Adrenal gland (tissue), 12 donors: ENCODE measurements around the gene CHD1L. TPM values are rescaled to one million over a fixed set of nuclear protein-coding genes. Genes with fewer than 3 reads are reported as not detected.

Experiments
- DNase-seq, 7 donors: peaks; one replicate each; pipeline ENCODE4 v3.0.0-alpha.2; 2019 to 2020
- H3K27ac ChIP-seq, 5 donors: fragments of 200-600 bp; sonication (generic) in 4 of 5; 1 replicate in 3 of 5; 2 replicates in 2 of 5; pipeline versions ENCODE4 v1.5.1 to v1.8.0; 2016 to 2020; ENCODE audit warnings: mild to moderate bottlenecking in 1 of 5
- H3K27me3 ChIP-seq: fragments of 200-600 bp; 2 replicates; pipeline ENCODE4 v1.8.0; 2021
- H3K36me3 ChIP-seq, 2 donors: fragments of 200-600 bp; replicated peaks in 1 of 2; 1 replicate in 1 of 2; 2 replicates in 1 of 2; pipeline versions ENCODE4 v1.5.1 to v1.8.0; 2018 to 2022
- H3K4me1 ChIP-seq, 2 donors: fragments of 200-600 bp; replicated peaks in 1 of 2; 1 replicate in 1 of 2; 2 replicates in 1 of 2; pipeline versions ENCODE4 v1.5.1 to v1.8.0; 2018 to 2021
- H3K4me3 ChIP-seq, 4 donors: fragments of 200-600 bp; sonication (generic) in 3 of 4; one replicate each; pipeline ENCODE4 v1.5.1; 2016 to 2018
- H3K9me3 ChIP-seq, 3 donors: fragments of 200-600 bp; sonication (generic) in 1 of 3; replicated peaks in 1 of 3; 1 replicate in 2 of 3; 2 replicates in 1 of 3; pipeline versions ENCODE4 v1.5.1 to v1.8.0; 2016 to 2021
- CTCF ChIP-seq, 6 experiments: fragments of 450-650 bp in 4 of 6; fragments of 200-600 bp in 2 of 6; sonication (generic) in 1 of 6; IDR thresholded peaks; 1 replicate in 5 of 6; 2 replicates in 1 of 6; pipeline versions ENCODE4 v1.5.1 to v1.8.0; 2016 to 2021; ENCODE audit warnings: antibody characterized with exemption in 6 of 6, mild to moderate bottlenecking in 2 of 6, moderate library complexity in 1 of 6
- POLR2A ChIP-seq, 2 donors: fragments of 450-650 bp; IDR thresholded peaks; one replicate each; pipeline ENCODE4 v1.6.1; 2017; ENCODE audit warnings: antibody characterized with exemption in 2 of 2, mild to moderate bottlenecking in 2 of 2, moderate library complexity in 1 of 2
- WGBS, 4 donors: extraction: QIAGEN DNeasy Blood & Tissue Kit in 2 of 4; methylation state at CpG; one replicate each; pipeline versions ENCODE4 v1.1.5 to v1.1.7; 2013 to 2017; 5-methylcytosine and 5-hydroxymethylcytosine counted together
- intact Hi-C, 2 donors: fragments of 100-400 bp; cut with DNase I; formaldehyde crosslinking; loops; one replicate each; pipeline versions ENCODE4 v1.14.1 to v1.15.0; 2022 to 2023
- polyA plus RNA-seq, 3 donors: library from polyadenylated mRNA; stranded (reverse); fragments of 200-250 nt in 2 of 3; fragments of 350-450 nt in 1 of 3; fragmentation: Illumina TruSeq in 1 of 3; extraction: RNeasy Lipid Tissue Mini Kit (QIAGEN cat#74804) in 1 of 3; gene quantifications; one replicate each; pipeline ENCODE4 v1.2.3, GENCODE V29; 2013 to 2014
- total RNA-seq, 9 donors: library from RNA; depleted of rRNA in 4 of 9; stranded (reverse); fragments of >200 nt in 4 of 9; fragments of 120-200 nt in 1 of 9; fragmentation: NEBNext Ultra II Directional in 1 of 9; extraction: Animal tissue kit (Norgen Biotek cat#: 25700) in 1 of 9; gene quantifications; one replicate each; pipeline versions ENCODE4 v1.1.0 to v1.2.4, GENCODE V29; 2013 to 2023
- donor health status: healthy with polysubstance abuse.
- donor health status: Bipolar disorder and iron deficiency.
- donor health status: DM: yes; HTN: yes; CAD: no.
- donor health status: DM: no; HTN: no; CAD: no.
- donor health status: DM: no; HTN: no; CAD: no.
- donor health status: DM: yes; HTN: yes; CAD: no.

The CHD1L gene
- total and polyA plus RNA-seq, 12 donors, result 11.8 to 28.9 (median 22.6) TPM

DNA sequence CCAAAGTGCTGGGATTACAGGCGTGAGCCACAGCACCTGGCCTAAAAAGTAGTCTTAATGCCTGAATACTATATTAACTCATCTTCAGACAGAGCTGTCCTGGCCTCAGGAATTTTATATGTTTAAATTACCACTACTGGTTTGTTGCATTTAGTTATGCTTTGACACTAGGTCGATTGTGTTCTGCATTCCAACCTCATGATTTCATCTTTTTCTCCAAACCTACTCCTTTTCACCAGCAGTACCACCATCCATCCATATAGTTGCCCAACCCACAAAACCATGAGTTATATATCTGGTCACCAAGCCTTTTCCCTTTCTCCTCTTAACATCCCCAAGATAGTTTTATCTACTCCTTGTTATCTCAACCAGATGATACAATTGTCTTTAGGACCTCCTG lies 39.9 kb upstream of the CHD1L start:
- TF ChIP-seq CTCF (IDR thresholded peaks at IDR 0.05) (no peak), POLR2A (IDR thresholded peaks at IDR 0.05) (no peak)
- Histone ChIP-seq H3K4me1 (no peaks in the 10 kb centered on the region), H3K4me3 (no peak overlapping the region), H3K27ac (no peak overlapping the region), H3K9me3 (no peaks in the 10 kb centered on the region), H3K36me3 (no peaks in the 10 kb centered on the region), H3K27me3 (no peaks in the 10 kb centered on the region)
- intact Hi-C loops, result no loop called here
- no peak for DNase-seq
- 66 to 83% (median 73%) methylated on average over 2 of the region's 2 CpGs for WGBS, 4 donors

DNA sequence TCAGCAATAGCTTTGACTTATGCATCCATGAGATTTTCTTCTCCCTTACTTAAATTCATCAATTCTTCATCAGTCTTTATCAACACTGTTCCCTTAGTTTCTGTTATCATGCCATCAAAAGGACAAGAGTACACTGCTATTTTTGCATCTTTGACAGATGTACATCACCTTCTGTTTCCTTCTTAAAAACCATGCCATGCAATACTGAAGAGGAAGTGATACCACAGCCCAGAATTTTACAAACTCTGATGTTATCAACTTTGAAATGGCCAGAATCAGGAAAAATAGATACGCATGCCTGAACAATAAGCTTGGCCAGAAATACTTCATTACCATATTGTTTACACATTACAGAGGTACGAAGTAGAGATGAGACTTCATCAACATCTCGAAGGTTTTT lies 38.4 kb upstream of the CHD1L start:
- 75 to 83% (median 81%) methylated on average over 3 of the region's 3 CpGs for WGBS, 4 donors
- no peak for TF ChIP-seq CTCF (IDR thresholded peaks at IDR 0.05)
- Histone ChIP-seq H3K4me3 (no peak overlapping the region), H3K9me3 (no peaks in the 10 kb centered on the region), H3K27ac (no peak overlapping the region), H3K4me1 (no peaks in the 10 kb centered on the region), H3K27me3 (no peaks in the 10 kb centered on the region), H3K36me3 (no peaks in the 10 kb centered on the region)
- no peak for DNase-seq
- intact Hi-C loops, result no loop called here

- Histone ChIP-seq H3K4me1 (no peaks in the 10 kb centered on the region), H3K4me3 (no peak overlapping the region), H3K9me3 (no peaks in the 10 kb centered on the region), H3K27me3 (no peaks in the 10 kb centered on the region), H3K27ac (no peak overlapping the region), H3K36me3 (no peaks in the 10 kb centered on the region)
- intact Hi-C loops, result no loop called here
- 79 to 91% (median 85%) methylated on average over 1 of the region's 1 CpG for WGBS, 4 donors
- TF ChIP-seq CTCF (IDR thresholded peaks at IDR 0.05), result no peak
- TF ChIP-seq POLR2A (IDR thresholded peaks at IDR 0.05), result no peak
- DNase-seq, result no peak
These were observed 35.3 kb upstream of the CHD1L start for GRCh38 chr1:147207192-147207591.

GRCh38 chr1:147208619-147209018 lies 33.9 kb upstream of the CHD1L start:
- Histone ChIP-seq H3K4me3 (no peak overlapping the region), H3K27ac (no peak overlapping the region), H3K4me1 (no peaks in the 10 kb centered on the region), H3K9me3 (no peaks in the 10 kb centered on the region), H3K27me3 (no peaks in the 10 kb centered on the region), H3K36me3 (no peaks in the 10 kb centered on the region)
- intact Hi-C loops, result no loop called here
- TF ChIP-seq CTCF (IDR thresholded peaks at IDR 0.05), result no peak
- no peak for TF ChIP-seq POLR2A (IDR thresholded peaks at IDR 0.05)
- WGBS, 4 donors, result 94 to 98% (median 97%) methylated on average over 7 of the region's 7 CpGs
- no peak for DNase-seq
